H1 (cell line): Measurements from ENCODE around the gene SRXN1. TPM values are rescaled to one million over a fixed set of nuclear protein-coding genes. Genes with fewer than 3 reads are reported as not detected.

ENCODE experiments used
- CTCF ChIA-PET: fragments of 300-600 bp; sonication (Branson Sonifier 250); formaldehyde crosslinking; loops from one replicate; lab custom pipeline; 2021; ENCODE audit not compliant: partially characterized antibody; lab: Charles Lee
- POLR2A ChIA-PET: fragments of 300-600 bp; sonication (Branson Sonifier 250); formaldehyde crosslinking; loops from one replicate; lab custom pipeline; 2021; ENCODE audit warnings: inconsistent platforms; ENCODE audit not compliant: partially characterized antibody; lab: Charles Lee
- DNase-seq, 2 experiments: peaks; one replicate each; pipeline versions ENCODE4 v3.0.0 to v3.0.0-alpha.2; 2010 to 2022; ENCODE audit warnings: low spot score in 2 of 2, low read depth in 1 of 2, mixed read lengths in 1 of 2
- FAIRE-seq: peaks from 2 replicates; lab custom pipeline; 2011; peaks lifted over from hg19 to GRCh38; lab: Jason Lieb, UNC
- H2AFZ ChIP-seq: 2 replicates; pipeline ENCODE4 v1.8.1; 2012; ENCODE audit warnings: low read length, inconsistent platforms
- H2AK5ac ChIP-seq: 2 replicates; pipeline ENCODE4 v1.6.1; 2013; ENCODE audit warnings: low read depth, low read length
- H2BK120ac ChIP-seq: replicated peaks from 2 replicates; pipeline ENCODE3; 2013; ENCODE audit warnings: low read depth, low read length, inconsistent platforms
- H2BK12ac ChIP-seq: 2 replicates; pipeline ENCODE4 v1.6.1; 2013; ENCODE audit warnings: low read depth, low read length
- H2BK15ac ChIP-seq: 2 replicates; pipeline ENCODE4 v1.6.1; 2013; ENCODE audit warnings: low read length
- H2BK20ac ChIP-seq: 2 replicates; pipeline ENCODE4 v1.6.1; 2013; ENCODE audit warnings: low read length
- H2BK5ac ChIP-seq: 2 replicates; pipeline ENCODE4 v1.6.1; 2013; ENCODE audit warnings: low read depth, low read length
- H3K14ac ChIP-seq: 2 replicates; pipeline ENCODE4 v1.6.1; 2013; ENCODE audit warnings: inconsistent platforms; ENCODE audit not compliant: insufficient read length
- H3K18ac ChIP-seq: 2 replicates; pipeline ENCODE4 v1.6.1; 2013; ENCODE audit warnings: low read length; ENCODE audit errors: extremely low read depth
- H3K23ac ChIP-seq: 2 replicates; pipeline ENCODE4 v1.6.1; 2013; ENCODE audit warnings: inconsistent platforms; ENCODE audit not compliant: insufficient read length
- H3K23me2 ChIP-seq: 2 replicates; pipeline ENCODE4 v1.6.1; 2013; ENCODE audit warnings: low read depth, low read length
- H3K27ac ChIP-seq: 2 replicates; pipeline ENCODE4 v1.6.1; 2011; ENCODE audit warnings: low read depth, low read length, inconsistent platforms
- H3K27me3 ChIP-seq, 4 experiments: replicated peaks in 1 of 4; 1 replicate in 1 of 4; 2 replicates in 3 of 4; pipeline versions ENCODE4 v1.6.1 to v1.8.1; 2011 to 2013; ENCODE audit warnings: low read length in 3 of 4, mild to moderate bottlenecking in 3 of 4, inconsistent platforms in 2 of 4, mixed read lengths in 2 of 4, moderate library complexity in 1 of 4; ENCODE audit not compliant: control insufficient read depth in 3 of 4, insufficient read depth in 3 of 4; ENCODE audit errors: extremely low read depth in 1 of 4
- H3K36me3 ChIP-seq, 4 experiments: 2 replicates each; pipeline versions ENCODE4 v1.6.1 to v1.8.1; 2011 to 2013; ENCODE audit warnings: mild to moderate bottlenecking in 4 of 4, low read length in 3 of 4, moderate library complexity in 2 of 4, control low read depth in 1 of 4, inconsistent platforms in 1 of 4; ENCODE audit not compliant: insufficient read depth in 4 of 4, control insufficient read depth in 2 of 4
- H3K4ac ChIP-seq: replicated peaks from 2 replicates; pipeline ENCODE3; 2013; ENCODE audit warnings: low read length, low read depth, mixed read lengths, inconsistent platforms; ENCODE audit not compliant: insufficient read length
- H3K4me1 ChIP-seq, 4 experiments: replicated peaks in 1 of 4; 1 replicate in 1 of 4; 2 replicates in 3 of 4; pipeline versions ENCODE4 v1.6.1 to v1.8.1; 2011 to 2013; ENCODE audit warnings: low read length in 3 of 4, inconsistent platforms in 2 of 4, mixed read lengths in 1 of 4; ENCODE audit not compliant: insufficient read depth in 4 of 4, control insufficient read depth in 3 of 4
- H3K4me2 ChIP-seq, 2 experiments: 2 replicates each; pipeline versions ENCODE4 v1.6.1 to v1.8.1; 2011 to 2013; ENCODE audit warnings: low read depth in 2 of 2, low read length in 2 of 2, control low read depth in 1 of 2, inconsistent platforms in 1 of 2, mild to moderate bottlenecking in 1 of 2; ENCODE audit not compliant: insufficient read depth in 1 of 2
- H3K4me3 ChIP-seq, 4 experiments: fragments of 200-600, 300-600 bp in 1 of 4; sonication (generic), shearing (Covaris generic), sonication (Bioruptor Twin) in 1 of 4; 2 replicates each; pipeline versions ENCODE4 v1.5.1 to v1.8.1; 2011 to 2016; ENCODE audit warnings: low read length in 4 of 4, low read depth in 3 of 4, control low read depth in 2 of 4, inconsistent platforms in 2 of 4, mild to moderate bottlenecking in 2 of 4, mixed read lengths in 1 of 4, moderate library complexity in 1 of 4; ENCODE audit not compliant: insufficient read depth in 2 of 4; ENCODE audit errors: extremely low read depth in 1 of 4
- H3K56ac ChIP-seq: replicated peaks from 2 replicates; pipeline ENCODE3; 2013; ENCODE audit warnings: low read depth, mild to moderate bottlenecking, mixed read lengths, low read length, inconsistent platforms; ENCODE audit not compliant: insufficient read length
- H3K79me1 ChIP-seq: 2 replicates; pipeline ENCODE4 v1.6.1; 2013; ENCODE audit warnings: low read depth, low read length, control low read depth
- H3K79me2 ChIP-seq, 2 experiments: 2 replicates each; pipeline versions ENCODE4 v1.6.1 to v1.8.1; 2012 to 2013; ENCODE audit warnings: low read length in 2 of 2, mild to moderate bottlenecking in 2 of 2, inconsistent platforms in 1 of 2; ENCODE audit not compliant: insufficient read depth in 2 of 2, control insufficient read depth in 1 of 2
- H3K9ac ChIP-seq, 4 experiments: replicated peaks in 1 of 4; 1 replicate in 1 of 4; 2 replicates in 3 of 4; pipeline versions ENCODE4 v1.6.1 to v1.8.1; 2011 to 2013; ENCODE audit warnings: low read depth in 3 of 4, low read length in 3 of 4, control low read depth in 2 of 4, mild to moderate bottlenecking in 2 of 4, moderate library complexity in 2 of 4, inconsistent platforms in 1 of 4; ENCODE audit errors: extremely low read depth in 1 of 4
- H3K9me3 ChIP-seq, 2 experiments: 2 replicates each; pipeline versions ENCODE4 v1.6.1 to v1.8.1; 2012 to 2013; ENCODE audit warnings: mild to moderate bottlenecking in 2 of 2, moderate library complexity in 2 of 2, control low read depth in 1 of 2, inconsistent platforms in 1 of 2, low read depth in 1 of 2, low read length in 1 of 2, mixed read lengths in 1 of 2; ENCODE audit not compliant: insufficient read depth in 2 of 2
- H4K20me1 ChIP-seq, 2 experiments: replicated peaks in 1 of 2; 2 replicates each; pipeline versions ENCODE3 to v1.8.1; 2011 to 2013; ENCODE audit warnings: inconsistent platforms in 2 of 2, low read length in 2 of 2, mild to moderate bottlenecking in 1 of 2; ENCODE audit not compliant: insufficient read depth in 2 of 2, control insufficient read depth in 1 of 2
- H4K5ac ChIP-seq: 2 replicates; pipeline ENCODE4 v1.6.1; 2013; ENCODE audit warnings: low read length, low read depth, mixed read lengths, inconsistent platforms; ENCODE audit not compliant: insufficient read length
- H4K8ac ChIP-seq: 2 replicates; pipeline ENCODE4 v1.8.0; 2013; ENCODE audit warnings: mild to moderate bottlenecking, moderate library complexity, low read length, inconsistent platforms; ENCODE audit not compliant: insufficient read depth; ENCODE audit errors: extremely low read depth
- H4K91ac ChIP-seq: replicated peaks from 2 replicates; pipeline ENCODE3; 2013; ENCODE audit warnings: low read length, mixed read lengths, inconsistent platforms; ENCODE audit not compliant: insufficient read length
- BRCA1 ChIP-seq: IDR thresholded peaks from 2 replicates; pipeline ENCODE4 v1.6.1; 2012; ENCODE audit warnings: low read depth, low read length, improper control_type of control experiment
- CTBP2 ChIP-seq: IDR thresholded peaks from 2 replicates; pipeline ENCODE4 v1.7.0; 2011; ENCODE audit warnings: borderline replicate concordance, mild to moderate bottlenecking, moderate library complexity, mixed read lengths, low read length; ENCODE audit not compliant: insufficient read depth, insufficient read length
- EGR1 ChIP-seq: IDR thresholded peaks from 2 replicates; pipeline ENCODE4 v1.6.1; 2011; ENCODE audit warnings: low read depth, low read length, borderline replicate concordance
- MAFK ChIP-seq: IDR thresholded peaks from 2 replicates; pipeline ENCODE4 v1.6.1; 2012; ENCODE audit warnings: low read depth, mild to moderate bottlenecking, improper control_type of control experiment, low read length
- PHF8 ChIP-seq: fragments of 200-600 bp; sonication (generic); conservative IDR thresholded peaks from 2 replicates; pipeline ENCODE4 v1.7.1; 2012; ENCODE audit warnings: low read depth, mild to moderate bottlenecking, inconsistent platforms, low read length, moderate library complexity
- POLR2AphosphoS5 ChIP-seq: IDR thresholded peaks from 2 replicates; pipeline ENCODE4 v1.6.1; 2011; ENCODE audit warnings: low read depth, low read length
- RAD21 ChIP-seq, 2 experiments: IDR thresholded peaks in 1 of 2; conservative IDR thresholded peaks in 1 of 2; 2 replicates each; pipeline ENCODE4 v1.6.1; 2011; ENCODE audit warnings: low read depth in 2 of 2, low read length in 2 of 2, improper control_type of control experiment in 1 of 2, inconsistent platforms in 1 of 2, mild to moderate bottlenecking in 1 of 2, moderate library complexity in 1 of 2
- RBBP5 ChIP-seq: IDR thresholded peaks from 2 replicates; pipeline ENCODE4 v1.7.1; 2012; ENCODE audit warnings: low read depth, mild to moderate bottlenecking, inconsistent platforms, low read length, moderate library complexity, borderline replicate concordance
- RFX5 ChIP-seq: IDR thresholded peaks from 2 replicates; pipeline ENCODE4 v1.6.1; 2011; ENCODE audit warnings: low read depth, low read length, improper control_type of control experiment, borderline replicate concordance
- RNF2 ChIP-seq: fragments of 200-900, 300-1000 bp; sonication (generic); IDR thresholded peaks from 2 replicates; pipeline ENCODE4 v1.7.1; 2016; ENCODE audit warnings: borderline replicate concordance, low read depth, mild to moderate bottlenecking, antibody characterized with exemption, low read length; ENCODE audit not compliant: poor library complexity, severe bottlenecking; ENCODE audit errors: missing control alignments
- SUZ12 ChIP-seq: fragments of 200-600 bp; sonication (generic); IDR thresholded peaks from 2 replicates; pipeline ENCODE4 v1.6.1; 2012; ENCODE audit warnings: mild to moderate bottlenecking, inconsistent platforms, low read length, moderate library complexity, mixed read lengths
- TAF1 ChIP-seq: IDR thresholded peaks from 2 replicates; pipeline ENCODE4 v1.6.1; 2011; ENCODE audit warnings: mild to moderate bottlenecking, low read depth, low read length
- WGBS, 2 experiments: shearing (Covaris generic) in 1 of 2; methylation state at CpG; one replicate each; pipeline versions ENCODE4 v1.1.6 to v1.1.7; 2013 to 2015; ENCODE audit warnings: low lambda C conversion rate in 2 of 2, mixed read lengths in 2 of 2, inconsistent platforms in 1 of 2, low coverage in 1 of 2, missing lambda C conversion rate in 1 of 2; ENCODE audit not compliant: insufficient replicate concordance in 2 of 2, insufficient coverage in 1 of 2, insufficient read length in 1 of 2; ENCODE audit errors: extremely low coverage in 1 of 2, missing lambda C conversion rate in 1 of 2; 5-methylcytosine and 5-hydroxymethylcytosine counted together
- polyA plus RNA-seq, 7 experiments: library from polyadenylated mRNA; depleted of rRNA in 3 of 7; stranded (reverse) in 5 of 7; unstranded in 2 of 7; fragments of >200 nt in 5 of 7; fragments of 200-250 nt in 2 of 7; gene quantifications; 1 replicate in 5 of 7; 2 replicates in 1 of 7; 4 replicates in 1 of 7; pipeline versions ENCODE4 v1.2.1 to v1.2.3, GENCODE V29; 2011 to 2013; ENCODE audit warnings: missing spikeins in 2 of 7, mixed read lengths in 2 of 7
- total RNA-seq: library from RNA; stranded (reverse); fragmentation: NEBNext Ultra II Directional; extraction: Animal tissue kit (Norgen Biotek cat#: 25700); gene quantifications from 2 replicates; pipeline ENCODE4 v1.2.1, GENCODE V29; 2021

Gene SRXN1
- total and polyA plus RNA-seq, 2 of the 8 experiments (the other 6 are each of a cell fraction or from before 2014, with no cell fraction given): 12.2 to 15.8 TPM

DNA sequence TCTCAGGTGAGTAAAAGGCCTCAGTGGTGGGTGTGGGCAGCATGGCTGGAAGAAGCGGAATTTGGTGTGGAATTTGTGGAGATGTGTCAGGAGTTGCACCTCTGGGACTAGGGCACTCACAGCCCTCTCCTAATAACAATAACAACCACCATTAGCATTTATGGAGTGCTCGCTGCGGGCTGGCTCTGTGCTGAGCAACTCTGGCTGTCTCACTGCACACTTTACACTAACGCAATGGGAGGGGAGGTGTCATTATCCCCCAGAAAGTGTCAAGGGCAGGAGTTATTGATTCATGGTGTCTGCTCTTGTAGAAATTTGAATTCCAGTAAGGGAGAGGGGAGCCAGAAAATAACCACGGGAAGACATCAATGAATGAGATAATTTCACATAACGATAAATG, 45.3 kb upstream of the SRXN1 start:
- H2BK12ac ChIP-seq: 0 out of 2 replicates have a peak overlapping the region, but pooled peaks have one; percentile 50
- H4K20me1 ChIP-seq: no peaks in the 10 kb centered on the region
- H3K4me2 ChIP-seq: no peak overlapping the region
- H3K9me3 ChIP-seq: no peaks in the 10 kb centered on the region
- POLR2A ChIA-PET: interaction anchor here (1.3 kb wide), 1 partner anchor 20 kb away, joined by 4 read pairs; no protein-coding TSS in a partner anchor
- no peak overlapping the region for H3K14ac ChIP-seq
- H3K4me3 ChIP-seq: no peak overlapping the region
- H2BK120ac ChIP-seq: no peak overlapping the region
- H3K27ac ChIP-seq: no peak overlapping the region
- H3K4me1 ChIP-seq: peaks cover 7 to 15% (median 10%) of the 10 kb centered on the region in 4 experiments
- H3K23me2 ChIP-seq: peaks cover 1% of the 10 kb centered on the region; the same call in 1 of the 2 replicates
- no peaks in the 10 kb centered on the region for H3K36me3 ChIP-seq
- H3K9ac ChIP-seq: no peak overlapping the region
- H2BK15ac ChIP-seq: 0 out of 2 replicates have a peak overlapping the region, but pooled peaks have one; percentile 8
- H3K18ac ChIP-seq: no peak overlapping the region
- no peak overlapping the region for H2BK5ac ChIP-seq
- WGBS, 2 experiments: 94% methylated on average over 6 of the region's 6 CpGs; no CpG with 5 or more reads in 1 of the 2 experiments
- DNase-seq (no peak), FAIRE-seq (no peak)
- no peak overlapping the region for H3K23ac ChIP-seq
- H3K56ac ChIP-seq: no peak overlapping the region
- no peaks in the 10 kb centered on the region for H3K79me2 ChIP-seq
- no peak for TF ChIP-seq PHF8
- TF ChIP-seq MAFK: no peak
- no peak for TF ChIP-seq SUZ12
- no peak for TF ChIP-seq EGR1
- no peak for TF ChIP-seq RBBP5
- TF ChIP-seq TAF1: no peak
- no peak for TF ChIP-seq BRCA1
- TF ChIP-seq RFX5: no peak
- TF ChIP-seq CTBP2: no peak
- no peak for TF ChIP-seq RAD21 (IDR thresholded peaks at IDR 0.05 in 1 of 2, conservative IDR thresholded peaks at IDR 0.05 in 1 of 2; ENCODE audit: low read depth in 2 of 2, low read length in 2 of 2)
- TF ChIP-seq RNF2: no peak
- TF ChIP-seq POLR2AphosphoS5: no peak
- H3K27me3 ChIP-seq: no peaks in the 10 kb centered on the region
- peak overlapping the region; percentile 23 for H4K91ac ChIP-seq
- H4K5ac ChIP-seq: no peak overlapping the region
- no peaks in the 10 kb centered on the region for H3K79me1 ChIP-seq
- no peak overlapping the region; the same call in 1 of the 2 replicates for H2BK20ac ChIP-seq
- H4K8ac ChIP-seq: no peak overlapping the region; the same call in 1 of the 2 replicates
- H2AK5ac ChIP-seq: no peak overlapping the region; the same call in 1 of the 2 replicates
- H2AFZ ChIP-seq: peak overlapping the region; percentile 20; the same call in 1 of the 2 replicates
- no peak overlapping the region for H3K4ac ChIP-seq
- CTCF ChIA-PET: no interaction called here
